Upper lobe of left lung (tissue), 4 donors: ENCODE measurements around the gene IL16.

Experiments used
- CTCF ChIP-seq, 6 experiments: fragments of 450-650 bp in 4 of 6; fragments of 200-600 bp in 2 of 6; sonication (generic) in 2 of 6; IDR thresholded peaks; one replicate each; pipeline ENCODE4 v1.5.1; 2016 to 2019; ENCODE audit warnings: antibody characterized with exemption in 6 of 6
- POLR2A ChIP-seq, 4 donors: fragments of 450-650 bp; IDR thresholded peaks; one replicate each; pipeline ENCODE4 v1.5.1; 2016 to 2017; ENCODE audit warnings: antibody characterized with exemption in 4 of 4, mild to moderate bottlenecking in 2 of 4
- POLR2AphosphoS5 ChIP-seq, 2 donors: sonication (generic); formaldehyde crosslinking; IDR thresholded peaks; one replicate each; pipeline ENCODE4 v1.5.1; 2017; ENCODE audit warnings: antibody characterized with exemption in 2 of 2

- TF ChIP-seq CTCF (IDR thresholded peaks at IDR 0.05) (no peak), POLR2A (IDR thresholded peaks at IDR 0.05) (no peak), POLR2AphosphoS5 (IDR thresholded peaks at IDR 0.05) (no peak)
These were observed 99.5 kb downstream of the IL16 start for GRCh38 chr15:81296186-81296585.
